Urothelium cell line (cell line): ENCODE results near the gene SLC2A13.
A peak's percentile ranks its signal among the peaks of the same experiment; 100 is the strongest.
"Not testable (repeated sequence)": the region's sequence is repeated elsewhere in the genome, so short reads cannot be mapped to it uniquely, and the experiment has no call there.

Experiments
- DNase-seq: peaks from one replicate; pipeline ENCODE4 v3.0.0; 2011; ENCODE audit warnings: low spot score, mixed read lengths
- FAIRE-seq: peaks from 2 replicates; lab custom pipeline; 2011; peaks lifted over from hg19 to GRCh38; lab: Jason Lieb, UNC

The SLC2A13 gene

GRCh38 chr12:40044396-40044795 is 61.5 kb downstream of the SLC2A13 start:
- DNase-seq (no peak), FAIRE-seq (no peak)

- DNase-seq (no peak), FAIRE-seq (no peak)
Measured at GRCh38 chr12:40039598-40039997, 66.3 kb downstream of the SLC2A13 start.

GRCh38 chr12:40038619-40039018 is 67.3 kb downstream of the SLC2A13 start:
- FAIRE-seq (no peak), DNase-seq (no peak)

GRCh38 chr12:40034712-40035111 is 71.2 kb downstream of the SLC2A13 start:
- DNase-seq (no peak), FAIRE-seq (no peak)

GRCh38 chr12:40034156-40034555 is 71.7 kb downstream of the SLC2A13 start:
- DNase-seq: no peak
- FAIRE-seq: no peak

- no peak for FAIRE-seq
Measured at GRCh38 chr12:40033242-40033630, 72.6 kb downstream of the SLC2A13 start.

GRCh38 chr12:40032433-40033241 is 73.2 kb downstream of the SLC2A13 start:
- DNase-seq (no peak), FAIRE-seq (peak; percentile 67)

More at GRCh38 chr12:40033242-40033630, 72.6 kb downstream of the SLC2A13 start:
- no peak for DNase-seq

GRCh38 chr12:40031965-40032364 is 73.9 kb downstream of the SLC2A13 start:
- FAIRE-seq (no peak), DNase-seq (no peak)

- not testable (repeated sequence) for FAIRE-seq, DNase-seq
Measured at GRCh38 chr12:40030970-40031369, 74.9 kb downstream of the SLC2A13 start.

- no peak for FAIRE-seq
- DNase-seq: no peak
Measured at GRCh38 chr12:40028296-40028695, 77.6 kb downstream of the SLC2A13 start.

- FAIRE-seq: no peak
- no peak for DNase-seq
Measured at GRCh38 chr12:40022850-40023249, 83.0 kb downstream of the SLC2A13 start.

- DNase-seq (no peak), FAIRE-seq (no peak)
Measured at GRCh38 chr12:40020261-40020691, 85.6 kb downstream of the SLC2A13 start.

- FAIRE-seq (peak; percentile 63), DNase-seq (no peak)
Measured at GRCh38 chr12:40017488-40017887, 88.4 kb downstream of the SLC2A13 start.

- FAIRE-seq (no peak), DNase-seq (no peak)
Measured at GRCh38 chr12:40016980-40017379, 88.9 kb downstream of the SLC2A13 start.

- FAIRE-seq: no peak
Measured at GRCh38 chr12:40015881-40016280, 90.0 kb downstream of the SLC2A13 start.

GRCh38 chr12:40015345-40015744 is 90.5 kb downstream of the SLC2A13 start:
- DNase-seq: peak; percentile 29

More at GRCh38 chr12:40015881-40016280, 90.0 kb downstream of the SLC2A13 start:
- DNase-seq: no peak

GRCh38 chr12:40013847-40014246 is 92.0 kb downstream of the SLC2A13 start:
- no peak for FAIRE-seq
- DNase-seq: no peak

More at GRCh38 chr12:40015345-40015744, 90.5 kb downstream of the SLC2A13 start:
- no peak for FAIRE-seq

GRCh38 chr12:40013292-40013691 is 92.6 kb downstream of the SLC2A13 start:
- FAIRE-seq (no peak), DNase-seq (no peak)

- FAIRE-seq: no peak
Measured at GRCh38 chr12:40012711-40013110, 93.2 kb downstream of the SLC2A13 start.

GRCh38 chr12:40011775-40012129 is 94.1 kb downstream of the SLC2A13 start:
- FAIRE-seq (peak; percentile 5), DNase-seq (no peak)

More at GRCh38 chr12:40012711-40013110, 93.2 kb downstream of the SLC2A13 start:
- no peak for DNase-seq

GRCh38 chr12:40010899-40011774 is 94.7 kb downstream of the SLC2A13 start:
- DNase-seq: peak; percentile 68
- peak; percentile 52 for FAIRE-seq
